Endothelial cell of umbilical vein (primary cell): ENCODE results near the gene NTRK2. TPM values are rescaled to one million over a fixed set of nuclear protein-coding genes. Genes with fewer than 3 reads are reported as not detected.

Source experiments
- BruUV-seq: library from RNA; stranded (reverse); fragments of 400-500 nt; replicated peaks from 2 replicates; lab custom pipeline; 2021; lab: Mats Ljungman, UMichigan
- CTCF ChIA-PET: fragments of 300-600, 350-600 bp; sonication (Branson Sonifier 250); formaldehyde crosslinking; loops from one replicate; lab custom pipeline; 2021; ENCODE audit warnings: antibody characterized with exemption, inconsistent platforms; lab: Charles Lee
- POLR2A ChIA-PET: fragments of 300-600, 350-600 bp; sonication (Branson Sonifier 250); formaldehyde crosslinking; loops from one replicate; lab custom pipeline; 2021; ENCODE audit warnings: antibody characterized with exemption, inconsistent platforms; lab: Charles Lee
- DNase-seq: peaks from one replicate; pipeline ENCODE4 v3.0.0-alpha.2; 2011; ENCODE audit warnings: low read depth, low spot score
- FAIRE-seq: peaks from 2 replicates; lab custom pipeline; 2011; peaks lifted over from hg19 to GRCh38; lab: Jason Lieb, UNC
- H2AFZ ChIP-seq: 2 replicates; pipeline ENCODE4 v1.6.0; 2012; ENCODE audit warnings: low read depth, low read length, control low read depth, inconsistent platforms
- H3K27ac ChIP-seq: 2 replicates; pipeline ENCODE4 v1.5.1; 2011; ENCODE audit warnings: low read depth, mild to moderate bottlenecking, control low read depth, low read length, moderate library complexity; ENCODE audit not compliant: insufficient read depth
- H3K27me3 ChIP-seq, 2 experiments: 2 replicates each; pipeline versions ENCODE4 v1.6.0 to v1.6.1; 2011; ENCODE audit warnings: low read length in 2 of 2, mixed read lengths in 1 of 2; ENCODE audit not compliant: control insufficient read depth in 2 of 2, insufficient read depth in 2 of 2
- H3K36me3 ChIP-seq, 2 experiments: 2 replicates in 1 of 2; 3 replicates in 1 of 2; pipeline ENCODE4 v1.5.1; 2011; ENCODE audit warnings: low read length in 2 of 2, mild to moderate bottlenecking in 1 of 2, moderate library complexity in 1 of 2; ENCODE audit not compliant: control insufficient read depth in 2 of 2, insufficient read depth in 2 of 2; ENCODE audit errors: extremely low read depth in 1 of 2
- H3K4me1 ChIP-seq: 3 replicates; pipeline ENCODE4 v1.5.1; 2011; ENCODE audit warnings: mild to moderate bottlenecking, low read length; ENCODE audit not compliant: control insufficient read depth, insufficient read depth; ENCODE audit errors: extremely low read depth
- H3K4me2 ChIP-seq: 2 replicates; pipeline ENCODE4 v1.6.1; 2011; ENCODE audit warnings: low read length, control low read depth, mixed read lengths; ENCODE audit not compliant: insufficient read depth
- H3K4me3 ChIP-seq, 3 experiments: fragments of 200-600 bp in 1 of 3; sonication (generic), shearing (Covaris generic) in 1 of 3; replicated peaks in 1 of 3; 2 replicates each; pipeline ENCODE4 v1.5.1; 2011 to 2016; ENCODE audit warnings: control low read depth in 3 of 3, low read length in 3 of 3, mild to moderate bottlenecking in 2 of 3, inconsistent platforms in 1 of 3, low read depth in 1 of 3, moderate library complexity in 1 of 3; ENCODE audit not compliant: insufficient read depth in 1 of 3
- H3K79me2 ChIP-seq: 2 replicates; pipeline ENCODE4 v1.6.0; 2012; ENCODE audit warnings: low read length, inconsistent platforms; ENCODE audit not compliant: control insufficient read depth, insufficient read depth
- H3K9ac ChIP-seq: replicated peaks from 2 replicates; pipeline ENCODE3; 2011; ENCODE audit warnings: low read length, control low read depth; ENCODE audit not compliant: insufficient read depth; ENCODE audit errors: extremely low read depth
- H3K9me1 ChIP-seq: replicated peaks from 3 replicates; pipeline ENCODE4 v1.6.0; 2011; ENCODE audit warnings: mild to moderate bottlenecking, low read length; ENCODE audit not compliant: control insufficient read depth, insufficient read depth; ENCODE audit errors: extremely low read depth
- H3K9me3 ChIP-seq: replicated peaks from 2 replicates; pipeline ENCODE4 v1.5.1; 2012; ENCODE audit warnings: low read length, inconsistent platforms; ENCODE audit not compliant: control insufficient read depth, insufficient read depth
- H4K20me1 ChIP-seq: replicated peaks from 2 replicates; pipeline ENCODE3; 2011; ENCODE audit warnings: mild to moderate bottlenecking, low read length; ENCODE audit not compliant: control insufficient read depth, insufficient read depth; ENCODE audit errors: extremely low read depth
- EZH2 ChIP-seq: IDR thresholded peaks from 2 replicates; pipeline ENCODE4 v1.6.1; 2012; ENCODE audit warnings: borderline replicate concordance, low read depth, mild to moderate bottlenecking, moderate library complexity, low read length, inconsistent platforms; ENCODE audit not compliant: severe bottlenecking
- FOS ChIP-seq: IDR thresholded peaks from 2 replicates; pipeline ENCODE4 v1.6.1; 2011; ENCODE audit warnings: mild to moderate bottlenecking, low read length, moderate library complexity, borderline replicate concordance; ENCODE audit not compliant: insufficient read depth
- GATA2 ChIP-seq: IDR thresholded peaks from 2 replicates; pipeline ENCODE4 v1.7.0; 2011; ENCODE audit warnings: low read depth, mild to moderate bottlenecking, moderate library complexity, mixed read lengths, low read length; ENCODE audit not compliant: insufficient read length, insufficient read depth
- JUN ChIP-seq: IDR thresholded peaks from 2 replicates; pipeline ENCODE4 v1.6.1; 2011; ENCODE audit warnings: borderline replicate concordance, low read depth; ENCODE audit not compliant: insufficient read length, insufficient read depth
- MYC ChIP-seq: IDR thresholded peaks from one replicate; pipeline ENCODE4 v1.6.1; 2011; ENCODE audit warnings: mild to moderate bottlenecking, low read depth, low read length
- POLR2A ChIP-seq: IDR thresholded peaks from 2 replicates; pipeline ENCODE4 v1.6.1; 2012; ENCODE audit warnings: low read depth, mild to moderate bottlenecking, control low read depth, low read length
- POLR2AphosphoS5 ChIP-seq: IDR thresholded peaks from 2 replicates; pipeline ENCODE4 v1.6.1; 2012; ENCODE audit warnings: low read depth, mild to moderate bottlenecking, control low read depth, low read length, moderate library complexity; ENCODE audit not compliant: insufficient read depth
- dilution Hi-C: fragments of 300-500 bp; cut with MboI; formaldehyde crosslinking; loops from one replicate; pipeline ENCODE4 v1.15.0; 2019; ENCODE audit warnings: low sequenced_read_pairs; ENCODE audit not compliant: extremely low pct_ligation_motif_present
- intact Hi-C: fragments of 100-400 bp; cut with micrococcal nuclease; formaldehyde crosslinking; loops from one replicate; pipeline ENCODE4 v1.10.0; 2022
- polyA plus RNA-seq, 4 experiments: library from polyadenylated mRNA; depleted of rRNA in 3 of 4; stranded (reverse) in 3 of 4; unstranded in 1 of 4; fragments of >200 nt; gene quantifications; 2 replicates each; pipeline versions ENCODE4 v1.2.1 to v1.2.3, GENCODE V29; 2011 to 2012; ENCODE audit warnings: missing spikeins in 1 of 4
- total RNA-seq: library from RNA; stranded (reverse); gene quantifications from 2 replicates; pipeline ENCODE4 v1.2.3, GENCODE V29; 2021
- TF ChIP-seq, protein P1 (sequence below): IDR thresholded peaks from 2 replicates; pipeline ENCODE4 v1.6.1; 2011; ENCODE audit not compliant: insufficient read depth, insufficient read length
- TF ChIP-seq, protein P2 (sequence below), 2 donors: IDR thresholded peaks; 1 replicate in 1 of 2; 2 replicates in 1 of 2; pipeline ENCODE4 v1.5.1; 2011; ENCODE audit warnings: low read length in 2 of 2, mild to moderate bottlenecking in 2 of 2, moderate library complexity in 2 of 2, control low read depth in 1 of 2, inconsistent platforms in 1 of 2, low read depth in 1 of 2; ENCODE audit not compliant: insufficient read depth in 1 of 2; ENCODE audit errors: extremely low read depth in 1 of 2

NTRK2 gene
- total and polyA plus RNA-seq, 2 donors (not counting 3 experiments of a cell fraction or from before 2014, with no cell fraction given): 0.01 to 0.13 TPM

DNA sequence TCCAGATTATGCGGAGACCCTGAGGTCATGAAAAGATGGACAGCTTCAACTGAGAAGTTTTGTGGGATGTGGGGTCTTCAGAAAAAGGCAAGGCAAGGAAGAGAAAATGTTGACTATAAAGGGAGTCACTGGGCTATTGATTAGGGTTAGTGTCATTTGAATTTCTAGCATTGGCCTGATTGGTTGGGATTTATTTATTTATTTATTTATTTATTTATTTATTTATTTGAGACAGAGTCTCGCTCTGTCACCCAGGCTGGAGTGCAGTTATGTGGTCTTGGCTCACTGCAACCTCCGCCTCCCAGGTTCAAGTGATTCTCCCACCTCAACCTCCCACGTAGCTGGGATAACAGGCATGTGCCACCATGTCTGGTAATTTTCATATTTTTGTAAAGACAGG is 279.7 kb downstream of the NTRK2 start:
- Histone ChIP-seq H3K9ac (no peak overlapping the region), H3K4me2 (no peak overlapping the region), H3K79me2 (no peaks in the 10 kb centered on the region), H3K4me3 (no peak overlapping the region), H2AFZ (no peak overlapping the region), H3K27ac (no peak overlapping the region), H3K4me1 (no peaks in the 10 kb centered on the region), H3K27me3 (no peaks in the 10 kb centered on the region), H4K20me1 (no peaks in the 10 kb centered on the region), H3K9me1 (no peaks in the 10 kb centered on the region), H3K36me3 (no peaks in the 10 kb centered on the region), H3K9me3 (no peaks in the 10 kb centered on the region)
- DNase-seq: no peak
- intact Hi-C loops: no loop called here
- FAIRE-seq: no peak
- ChIA-PET CTCF (interaction anchor here (1.2 to 3.5 kb wide), 3 partner anchors 252 to 661 kb away, joined by 4 to 15 read pairs (median 5); no protein-coding TSS in a partner anchor), POLR2A (no interaction called here)
- BruUV-seq: no TSS peak
- TF ChIP-seq JUN: no peak
- TF ChIP-seq EZH2: no peak
- no peak for TF ChIP-seq POLR2A
- TF ChIP-seq, protein P1, sequence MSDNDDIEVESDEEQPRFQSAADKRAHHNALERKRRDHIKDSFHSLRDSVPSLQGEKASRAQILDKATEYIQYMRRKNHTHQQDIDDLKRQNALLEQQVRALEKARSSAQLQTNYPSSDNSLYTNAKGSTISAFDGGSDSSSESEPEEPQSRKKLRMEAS: no peak
- TF ChIP-seq FOS: no peak
- TF ChIP-seq MYC: no peak
- no peak for TF ChIP-seq POLR2AphosphoS5
- TF ChIP-seq GATA2: no peak
- dilution Hi-C loops: no loop called here

DNA sequence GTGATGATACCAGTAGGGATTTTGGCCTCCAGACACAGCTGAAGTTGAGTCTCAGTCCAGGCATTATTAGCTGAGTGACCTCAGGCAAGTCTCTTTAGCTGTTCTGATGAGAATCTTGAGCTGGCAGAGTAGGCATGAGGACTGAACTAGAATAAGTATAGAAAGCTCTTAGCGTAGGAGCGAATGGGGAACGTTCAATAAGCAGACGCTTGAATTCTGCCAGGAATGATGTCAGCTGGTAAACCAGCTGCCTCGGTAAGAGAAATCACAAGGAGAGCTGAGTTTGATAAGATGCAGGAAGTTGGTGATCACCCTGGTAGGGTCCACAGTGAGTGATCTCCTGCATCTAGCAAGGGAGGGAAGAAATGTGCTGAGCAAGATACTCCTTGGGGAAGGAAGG is 280.4 kb downstream of the NTRK2 start:
- Histone ChIP-seq H3K4me2 (no peak overlapping the region), H3K4me3 (no peak overlapping the region), H3K4me1 (no peaks in the 10 kb centered on the region), H2AFZ (no peak overlapping the region), H3K27ac (no peak overlapping the region), H3K79me2 (no peaks in the 10 kb centered on the region), H3K27me3 (no peaks in the 10 kb centered on the region), H4K20me1 (no peaks in the 10 kb centered on the region), H3K9me3 (no peaks in the 10 kb centered on the region), H3K9me1 (no peaks in the 10 kb centered on the region), H3K9ac (no peak overlapping the region), H3K36me3 (no peaks in the 10 kb centered on the region)
- TF ChIP-seq, protein P2, sequence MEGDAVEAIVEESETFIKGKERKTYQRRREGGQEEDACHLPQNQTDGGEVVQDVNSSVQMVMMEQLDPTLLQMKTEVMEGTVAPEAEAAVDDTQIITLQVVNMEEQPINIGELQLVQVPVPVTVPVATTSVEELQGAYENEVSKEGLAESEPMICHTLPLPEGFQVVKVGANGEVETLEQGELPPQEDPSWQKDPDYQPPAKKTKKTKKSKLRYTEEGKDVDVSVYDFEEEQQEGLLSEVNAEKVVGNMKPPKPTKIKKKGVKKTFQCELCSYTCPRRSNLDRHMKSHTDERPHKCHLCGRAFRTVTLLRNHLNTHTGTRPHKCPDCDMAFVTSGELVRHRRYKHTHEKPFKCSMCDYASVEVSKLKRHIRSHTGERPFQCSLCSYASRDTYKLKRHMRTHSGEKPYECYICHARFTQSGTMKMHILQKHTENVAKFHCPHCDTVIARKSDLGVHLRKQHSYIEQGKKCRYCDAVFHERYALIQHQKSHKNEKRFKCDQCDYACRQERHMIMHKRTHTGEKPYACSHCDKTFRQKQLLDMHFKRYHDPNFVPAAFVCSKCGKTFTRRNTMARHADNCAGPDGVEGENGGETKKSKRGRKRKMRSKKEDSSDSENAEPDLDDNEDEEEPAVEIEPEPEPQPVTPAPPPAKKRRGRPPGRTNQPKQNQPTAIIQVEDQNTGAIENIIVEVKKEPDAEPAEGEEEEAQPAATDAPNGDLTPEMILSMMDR (IDR thresholded peaks at IDR 0.05; ENCODE audit: extremely low read depth in 1 of 2, insufficient read depth in 1 of 2, low read depth in 1 of 2, low read length in 2 of 2): no peak
- TF ChIP-seq, protein P1: no peak
- TF ChIP-seq GATA2 (no peak), POLR2AphosphoS5 (no peak), MYC (no peak), EZH2 (no peak), POLR2A (no peak), FOS (no peak), JUN (no peak)
- DNase-seq: no peak
- dilution Hi-C loops: no loop called here
- BruUV-seq: no TSS peak
- ChIA-PET POLR2A (no interaction called here), CTCF (interaction anchor here (1.2 to 3.5 kb wide), 2 partner anchors 253 to 553 kb away, joined by 5 to 15 read pairs; no protein-coding TSS in a partner anchor)
- FAIRE-seq: no peak
- intact Hi-C loops: no loop called here
